ENCODE data around the gene CDC7. TPM values are rescaled to one million over a fixed set of nuclear protein-coding genes. Genes with fewer than 3 reads are reported as not detected.

Gene CDC7
- total RNA-seq, 1 experiment from 2014 or later: 24.5 TPM

GRCh38 chr1:91555821-91556531, 55.3 kb downstream of the CDC7 start:
- Histone ChIP-seq H3K27me3 (ENCODE audit: insufficient read depth, low read length) (no peaks in the 10 kb centered on the region), H3K4me1 (ENCODE audit: control insufficient read depth in 1 of 2, insufficient read depth in 2 of 2, low read length in 2 of 2) (peaks cover 0 to 19% of the 10 kb centered on the region in 2 experiments; a peak in 1 of 4 replicates), H3K27ac (ENCODE audit: low read depth, low read length) (no peak overlapping the region), H3K4me3 (replicated peaks in 1 of 2; ENCODE audit: low read depth in 1 of 2, low read length in 2 of 2) (no peak overlapping the region), H2AFZ (ENCODE audit: low read depth, low read length, poor library complexity, severe bottlenecking) (no peak overlapping the region), H3K79me2 (ENCODE audit: insufficient read depth, low read length) (no peaks in the 10 kb centered on the region), H3K9ac (ENCODE audit: low read length) (no peak overlapping the region), H3K36me3 (ENCODE audit: control insufficient read depth in 1 of 2, insufficient read depth in 2 of 2, low read length in 2 of 2) (no peaks in the 10 kb centered on the region), H3K9me3 (ENCODE audit: control insufficient read depth in 1 of 2, insufficient read depth in 1 of 2, low read depth in 1 of 2, low read length in 2 of 2) (no peaks in the 10 kb centered on the region), H3K4me2 (ENCODE audit: low read length) (no peak overlapping the region), H4K20me1 (ENCODE audit: insufficient read depth) (no peaks in the 10 kb centered on the region), H3K9me2 (ENCODE audit: insufficient read depth) (no peaks in the 10 kb centered on the region)
- no peak for TF ChIP-seq JUND (IDR thresholded peaks at IDR 0.05)
- TF ChIP-seq, protein P1, sequence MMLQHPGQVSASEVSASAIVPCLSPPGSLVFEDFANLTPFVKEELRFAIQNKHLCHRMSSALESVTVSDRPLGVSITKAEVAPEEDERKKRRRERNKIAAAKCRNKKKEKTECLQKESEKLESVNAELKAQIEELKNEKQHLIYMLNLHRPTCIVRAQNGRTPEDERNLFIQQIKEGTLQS (IDR thresholded peaks at IDR 0.05): no peak
- TF ChIP-seq, protein P2, sequence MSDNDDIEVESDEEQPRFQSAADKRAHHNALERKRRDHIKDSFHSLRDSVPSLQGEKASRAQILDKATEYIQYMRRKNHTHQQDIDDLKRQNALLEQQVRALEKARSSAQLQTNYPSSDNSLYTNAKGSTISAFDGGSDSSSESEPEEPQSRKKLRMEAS (IDR thresholded peaks at IDR 0.05): no peak
- no peak for TF ChIP-seq CBX3 (IDR thresholded peaks at IDR 0.05; ENCODE audit: low read depth)
- TF ChIP-seq SRF (IDR thresholded peaks at IDR 0.05; ENCODE audit: low read depth): no peak
- no peak for TF ChIP-seq ZFX (IDR thresholded peaks at IDR 0.05)
- no peak for TF ChIP-seq TCF7L2 (IDR thresholded peaks at IDR 0.05; ENCODE audit: borderline replicate concordance, extremely low read depth, insufficient read depth, insufficient read length)
- no peak for TF ChIP-seq FOSL1 (IDR thresholded peaks at IDR 0.05; ENCODE audit: low read depth)
- TF ChIP-seq EGR1 (IDR thresholded peaks at IDR 0.05; ENCODE audit: low read depth): no peak
- TF ChIP-seq, protein P3, sequence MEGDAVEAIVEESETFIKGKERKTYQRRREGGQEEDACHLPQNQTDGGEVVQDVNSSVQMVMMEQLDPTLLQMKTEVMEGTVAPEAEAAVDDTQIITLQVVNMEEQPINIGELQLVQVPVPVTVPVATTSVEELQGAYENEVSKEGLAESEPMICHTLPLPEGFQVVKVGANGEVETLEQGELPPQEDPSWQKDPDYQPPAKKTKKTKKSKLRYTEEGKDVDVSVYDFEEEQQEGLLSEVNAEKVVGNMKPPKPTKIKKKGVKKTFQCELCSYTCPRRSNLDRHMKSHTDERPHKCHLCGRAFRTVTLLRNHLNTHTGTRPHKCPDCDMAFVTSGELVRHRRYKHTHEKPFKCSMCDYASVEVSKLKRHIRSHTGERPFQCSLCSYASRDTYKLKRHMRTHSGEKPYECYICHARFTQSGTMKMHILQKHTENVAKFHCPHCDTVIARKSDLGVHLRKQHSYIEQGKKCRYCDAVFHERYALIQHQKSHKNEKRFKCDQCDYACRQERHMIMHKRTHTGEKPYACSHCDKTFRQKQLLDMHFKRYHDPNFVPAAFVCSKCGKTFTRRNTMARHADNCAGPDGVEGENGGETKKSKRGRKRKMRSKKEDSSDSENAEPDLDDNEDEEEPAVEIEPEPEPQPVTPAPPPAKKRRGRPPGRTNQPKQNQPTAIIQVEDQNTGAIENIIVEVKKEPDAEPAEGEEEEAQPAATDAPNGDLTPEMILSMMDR (IDR thresholded peaks at IDR 0.05 in 2 of 3, conservative IDR thresholded peaks at IDR 0.05 in 1 of 3; ENCODE audit: borderline replicate concordance in 1 of 3, insufficient read depth in 1 of 3, low read depth in 2 of 3, low read length in 2 of 3): no peak
- no peak for TF ChIP-seq RAD21 (IDR thresholded peaks at IDR 0.05; ENCODE audit: low read depth)
- TF ChIP-seq SP1 (IDR thresholded peaks at IDR 0.05; ENCODE audit: low read depth): no peak
- no peak for TF ChIP-seq POLR2A (IDR thresholded peaks at IDR 0.05; ENCODE audit: borderline replicate concordance, extremely low read depth, insufficient read depth, insufficient read length)
- TF ChIP-seq YY1 (IDR thresholded peaks at IDR 0.05; ENCODE audit: extremely low read depth, insufficient replicate concordance, low read depth, low read length): no peak
- no peak for TF ChIP-seq ZNF274 (IDR thresholded peaks at IDR 0.05; ENCODE audit: low read depth, low read length)
- no peak for TF ChIP-seq REST (IDR thresholded peaks at IDR 0.05; ENCODE audit: low read depth)
- TF ChIP-seq ELF1 (IDR thresholded peaks at IDR 0.05; ENCODE audit: borderline replicate concordance, low read depth): no peak
- DNase-seq (ENCODE audit: low read depth, low spot score) (no peak), ATAC-seq (no peak)
- POLR2A ChIA-PET: no interaction called here
- RAD21 ChIA-PET (ENCODE audit: low non-redundant PET in 1 of 2, low total read pairs in 2 of 2, uncharacterized antibody in 2 of 2, unreplicated experiment in 2 of 2): interaction anchor here in 1 of 2 experiments (0.6 kb wide), 1 partner anchor 366 kb away, joined by 3 read pairs; no protein-coding TSS in a partner anchor
- CTCF ChIA-PET: no interaction called here
- intact Hi-C loops (cut with micrococcal nuclease): no loop called here
- BruUV-seq (replicated peaks): no TSS peak

Measured in HCT116 (cell line).